HG03457 (cell line): ENCODE measurements around the gene DAPK2.

Experiments
- ATAC-seq: cut with Tn5 transposase; IDR thresholded peaks from one replicate; pipeline ENCODE4 v1.9.1; 2021; ENCODE audit warnings: moderate number of reproducible peaks; ENCODE audit not compliant: unreplicated experiment

Gene DAPK2

DNA sequence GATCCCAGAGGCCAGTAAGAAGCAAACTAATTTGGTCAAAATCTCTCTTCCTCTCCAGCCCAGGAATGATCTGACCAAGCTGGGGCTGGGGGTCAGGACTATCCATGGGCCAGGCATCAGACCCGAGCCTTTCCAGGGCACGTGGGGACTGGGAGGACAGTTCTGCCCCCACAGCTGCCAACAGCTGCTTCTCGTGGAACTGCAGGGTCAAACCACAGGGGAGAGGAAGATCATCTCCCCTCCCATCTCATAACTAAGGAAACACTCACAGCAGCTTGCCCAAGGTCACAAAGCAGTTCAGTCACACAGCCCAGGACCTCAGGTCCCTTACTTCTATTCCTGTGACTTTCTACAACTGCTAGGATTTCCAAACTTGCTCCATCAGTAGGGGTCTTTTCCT is 47.1 kb downstream of the DAPK2 start:
- ATAC-seq, result no peak

DNA sequence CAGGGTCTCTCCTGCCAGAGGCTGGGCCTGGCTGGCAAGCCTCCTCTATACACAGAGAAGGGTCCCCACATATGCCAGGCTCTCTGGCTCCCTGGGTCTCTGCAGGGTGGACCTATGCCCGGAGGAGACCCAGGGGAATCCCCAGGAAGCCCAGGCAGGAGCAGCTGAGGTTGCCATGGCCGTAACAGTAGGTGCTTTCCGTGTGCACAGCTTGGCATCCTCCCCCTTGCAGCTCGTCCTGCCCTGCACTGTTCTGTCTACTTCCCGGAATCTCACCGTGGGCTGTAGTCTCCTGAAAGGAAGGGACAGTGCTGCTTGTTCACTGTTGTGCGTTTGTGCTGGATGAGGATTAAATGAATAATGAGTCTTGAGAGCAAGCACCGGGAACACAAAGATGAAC is 47.8 kb downstream of the DAPK2 start:
- ATAC-seq, result no peak

DNA sequence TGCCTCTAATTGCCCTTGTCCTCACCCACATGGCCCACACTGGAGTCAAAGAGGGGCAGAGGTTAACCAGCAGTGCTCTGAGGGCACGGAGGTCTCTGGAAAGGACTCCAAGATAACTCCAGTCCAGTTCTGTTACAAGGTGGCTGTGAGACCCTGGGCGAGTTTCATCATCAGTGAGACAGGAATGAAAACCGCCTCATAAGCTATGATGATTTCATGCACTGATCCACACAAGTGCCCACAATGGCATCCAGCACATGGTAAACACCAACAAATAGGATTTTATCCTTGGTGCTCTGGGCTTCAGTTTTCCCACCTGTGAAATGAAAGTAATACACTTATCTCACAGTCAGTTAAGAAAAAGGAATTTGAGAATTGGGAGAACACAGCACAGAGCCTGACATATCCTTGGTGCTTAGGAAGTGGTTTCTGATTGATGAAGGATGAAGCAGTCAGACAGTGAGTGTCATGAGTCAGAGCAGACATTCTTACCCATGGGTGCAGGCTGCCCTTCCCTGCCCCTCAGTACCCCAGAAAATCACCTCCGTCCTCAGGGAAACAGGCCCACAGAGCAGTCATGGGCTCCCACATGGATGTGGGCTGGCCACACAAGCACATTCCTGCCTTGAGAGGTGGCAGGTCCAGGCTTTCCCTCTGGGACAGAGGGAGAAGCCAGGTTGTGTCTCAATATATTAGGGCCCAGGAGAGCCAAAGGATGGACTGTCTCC is 48.4 kb downstream of the DAPK2 start:
- no peak for ATAC-seq

DNA sequence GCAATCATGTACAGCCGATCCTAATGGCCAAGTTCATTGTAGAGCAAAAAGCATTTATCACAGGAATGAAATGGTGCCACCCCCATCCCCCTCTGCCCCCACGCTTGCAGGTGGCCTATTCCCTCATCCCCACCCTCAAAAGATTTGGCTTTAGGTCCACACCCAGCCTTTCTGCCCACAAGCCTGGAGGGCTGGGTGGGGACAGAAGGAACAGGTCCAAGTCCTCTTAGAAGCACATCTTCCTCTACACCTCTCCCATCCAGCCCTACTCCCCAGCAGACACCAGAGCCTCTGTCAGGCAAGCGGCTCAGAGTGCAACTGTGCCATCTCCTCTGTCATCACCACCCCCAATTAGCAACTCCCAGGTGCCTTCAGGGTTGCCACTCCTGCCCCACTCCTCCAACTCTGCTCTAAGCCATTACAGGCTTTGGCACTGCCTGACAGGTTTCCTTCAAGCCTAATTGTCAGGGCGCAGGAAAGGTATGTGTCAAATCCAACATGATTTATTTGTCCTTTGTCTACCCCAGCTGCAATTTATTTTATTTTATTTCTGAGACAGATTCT is 49.4 kb downstream of the DAPK2 start:
- no peak for ATAC-seq

DNA sequence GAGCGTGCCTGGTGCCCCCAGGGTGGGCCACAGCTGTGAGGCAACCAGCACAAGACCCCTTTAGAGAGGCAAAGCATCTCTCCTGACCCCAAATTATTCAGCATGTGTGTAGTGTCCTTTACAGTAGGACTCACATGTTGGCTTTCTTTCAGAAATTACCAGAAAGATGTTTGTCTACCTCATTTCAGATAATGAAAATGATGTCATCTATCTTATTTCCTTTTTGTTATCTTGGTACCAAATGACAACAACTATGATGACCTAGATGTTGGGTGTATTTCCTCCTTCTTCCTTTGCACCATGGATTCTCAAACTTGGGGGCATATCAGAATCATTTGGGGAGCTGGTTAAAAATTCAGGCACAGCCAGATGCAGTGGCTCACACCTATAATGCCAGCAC is 50.5 kb downstream of the DAPK2 start:
- no peak for ATAC-seq

DNA sequence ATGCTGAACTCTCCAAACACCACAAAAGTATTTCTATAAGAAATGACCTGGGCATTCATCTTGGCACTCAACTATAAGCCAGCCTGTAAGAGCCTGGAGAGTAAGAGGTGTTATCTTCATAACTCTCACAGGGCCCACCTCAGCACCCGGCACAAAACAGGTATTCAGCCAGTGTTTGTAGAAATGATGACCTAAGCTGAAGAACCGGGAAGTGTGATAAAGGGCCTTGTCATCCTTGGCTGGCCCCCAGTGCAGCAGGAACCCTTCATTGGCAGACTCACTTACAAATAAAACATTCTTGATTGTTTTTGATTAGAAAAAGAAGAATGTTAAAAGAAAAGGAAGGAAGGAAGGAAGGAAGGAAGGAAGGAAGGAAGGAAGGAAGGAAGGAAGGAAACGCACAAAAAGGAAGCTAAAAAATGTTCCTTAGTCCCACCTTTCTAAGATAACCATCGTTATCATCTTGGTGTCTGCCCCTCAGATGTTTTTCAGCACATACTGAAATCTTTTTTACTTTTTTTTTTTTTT is 52.1 kb downstream of the DAPK2 start:
- no peak for ATAC-seq

DNA sequence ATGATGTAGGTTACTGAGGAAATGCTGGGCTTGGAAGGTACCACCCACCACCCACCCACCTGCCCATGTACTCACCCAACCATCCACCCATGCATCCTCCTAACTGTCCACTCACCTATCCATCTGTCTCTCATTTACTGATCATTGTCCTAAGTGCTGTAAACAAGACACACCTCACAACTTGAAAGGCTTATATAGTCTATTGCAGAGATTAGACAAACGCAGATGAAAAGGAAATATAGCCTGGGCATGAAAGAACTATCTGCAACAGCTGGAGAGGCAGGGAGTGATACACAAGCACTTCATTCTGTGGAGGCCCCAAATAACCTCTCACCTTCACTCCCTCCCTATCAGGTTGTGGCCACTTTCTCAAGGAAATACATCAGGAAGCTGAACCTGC is 54.0 kb downstream of the DAPK2 start:
- no peak for ATAC-seq

DNA sequence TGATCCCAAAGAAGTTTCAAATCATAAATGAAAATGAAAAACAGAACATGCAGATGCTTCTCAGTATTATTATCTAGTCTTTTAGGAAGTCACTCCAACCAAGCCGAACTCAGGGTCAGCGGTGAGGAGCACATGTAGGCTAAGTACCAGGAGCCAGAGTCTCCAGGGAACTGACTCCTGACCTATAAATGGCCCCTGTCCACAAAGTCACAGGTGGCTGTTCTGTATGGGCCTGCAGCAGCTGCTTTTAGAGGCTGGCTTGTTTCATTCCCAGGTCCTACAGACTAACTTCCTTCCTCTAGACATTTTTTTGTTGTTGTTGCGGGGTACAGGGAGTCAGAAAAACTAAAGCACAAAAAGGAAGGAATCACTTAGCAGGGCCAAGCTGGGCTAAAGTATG is 54.6 kb downstream of the DAPK2 start:
- ATAC-seq, result no peak

DNA sequence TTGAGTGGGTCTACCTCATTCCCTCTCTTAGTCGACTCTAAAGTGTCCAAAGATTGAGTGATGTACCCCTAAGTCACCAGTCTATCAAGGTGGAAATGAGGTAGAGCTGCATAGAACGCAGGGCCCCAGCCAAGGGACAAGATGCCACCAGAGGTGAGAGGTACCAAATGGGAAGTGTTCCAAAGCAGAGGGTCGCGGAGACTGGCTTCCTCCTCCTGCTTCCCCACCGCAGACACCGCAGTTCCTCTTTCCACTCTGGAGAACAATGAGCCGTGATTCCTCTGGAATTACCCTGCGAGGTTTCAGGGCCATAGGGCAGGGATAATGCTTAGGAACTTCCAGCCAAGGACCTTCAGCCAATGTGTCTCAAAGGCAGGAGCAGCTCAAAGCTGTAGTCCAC is 55.8 kb downstream of the DAPK2 start:
- no peak for ATAC-seq

DNA sequence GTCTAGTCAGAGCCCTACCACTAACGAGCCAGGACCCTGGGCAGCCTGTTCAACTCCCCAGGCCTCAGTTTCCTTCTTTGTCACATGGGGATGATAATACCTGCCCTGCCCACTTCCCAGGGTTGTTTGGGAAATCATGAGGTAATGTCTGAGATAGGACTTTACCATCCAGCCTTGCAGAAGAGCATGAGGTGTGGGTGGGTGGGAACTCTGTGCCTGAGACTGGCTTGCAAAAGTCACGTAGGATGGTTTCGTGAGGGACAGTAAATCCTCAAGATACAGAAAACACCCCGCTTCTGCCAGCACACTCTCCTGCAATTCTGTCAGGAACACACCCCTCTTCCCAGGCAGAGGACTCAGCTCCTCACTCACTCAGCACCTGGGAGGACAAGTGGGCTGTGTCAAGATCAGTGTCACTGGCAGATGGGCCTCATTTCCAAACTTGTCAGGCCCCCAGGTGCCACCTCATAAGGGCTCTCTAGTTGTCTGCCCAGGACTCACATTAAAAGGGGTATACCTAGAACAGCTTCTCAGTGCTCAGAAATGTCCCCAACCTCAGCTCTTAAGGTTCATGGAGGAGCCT is 58.4 kb downstream of the DAPK2 start:
- no peak for ATAC-seq

DNA sequence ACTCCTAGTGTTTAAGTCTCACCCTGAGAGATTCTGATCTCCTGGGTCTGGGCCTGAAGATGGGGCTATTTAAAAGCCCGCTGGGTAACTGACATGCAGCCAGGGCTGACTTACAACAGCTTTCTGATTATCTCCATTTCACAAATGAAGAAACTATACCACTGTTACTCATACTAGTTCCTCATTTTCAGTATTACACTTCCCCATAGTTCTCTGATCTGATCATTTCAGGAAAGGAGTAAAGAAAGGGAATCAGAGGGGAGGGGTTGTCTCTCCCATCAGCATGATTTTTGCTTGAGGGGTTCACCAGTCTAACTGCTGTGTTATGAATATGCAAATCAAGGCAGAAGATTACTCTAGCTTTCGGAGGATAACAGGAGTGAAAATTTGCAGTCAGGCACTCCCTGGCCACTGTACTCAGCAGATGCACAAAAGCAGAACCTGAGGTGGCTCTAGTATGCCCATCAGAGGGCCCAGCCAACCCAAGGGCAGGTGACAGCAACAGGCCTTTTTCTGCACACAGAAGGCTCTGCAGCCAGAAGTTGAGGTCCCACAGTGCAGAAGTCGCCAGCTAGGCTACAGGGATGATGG is 59.4 kb downstream of the DAPK2 start:
- peak; percentile 49 for ATAC-seq

DNA sequence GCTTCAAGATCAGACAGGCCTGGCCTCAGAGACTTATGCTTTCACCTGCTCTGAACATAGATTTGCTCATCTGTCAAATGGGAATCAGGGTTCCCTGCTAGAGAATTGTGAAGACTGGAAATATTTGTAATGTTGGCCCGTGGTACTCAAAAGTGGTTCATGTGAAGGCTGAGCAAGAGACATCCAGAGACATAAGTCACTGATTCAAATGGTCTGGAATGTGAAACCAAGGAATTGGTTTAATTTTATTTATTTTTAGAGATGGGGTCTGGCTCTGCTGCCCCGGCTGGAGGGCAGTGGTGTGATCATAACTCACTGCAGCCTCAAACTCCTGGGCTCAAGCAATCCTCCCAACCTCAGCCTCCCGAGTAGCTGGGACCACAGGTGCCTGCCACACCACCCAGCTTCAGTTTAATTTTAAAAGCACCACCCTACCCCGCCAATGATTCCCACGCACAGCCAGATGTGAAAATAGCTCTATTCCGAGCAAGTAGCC is 60.1 kb downstream of the DAPK2 start:
- ATAC-seq, result no peak

DNA sequence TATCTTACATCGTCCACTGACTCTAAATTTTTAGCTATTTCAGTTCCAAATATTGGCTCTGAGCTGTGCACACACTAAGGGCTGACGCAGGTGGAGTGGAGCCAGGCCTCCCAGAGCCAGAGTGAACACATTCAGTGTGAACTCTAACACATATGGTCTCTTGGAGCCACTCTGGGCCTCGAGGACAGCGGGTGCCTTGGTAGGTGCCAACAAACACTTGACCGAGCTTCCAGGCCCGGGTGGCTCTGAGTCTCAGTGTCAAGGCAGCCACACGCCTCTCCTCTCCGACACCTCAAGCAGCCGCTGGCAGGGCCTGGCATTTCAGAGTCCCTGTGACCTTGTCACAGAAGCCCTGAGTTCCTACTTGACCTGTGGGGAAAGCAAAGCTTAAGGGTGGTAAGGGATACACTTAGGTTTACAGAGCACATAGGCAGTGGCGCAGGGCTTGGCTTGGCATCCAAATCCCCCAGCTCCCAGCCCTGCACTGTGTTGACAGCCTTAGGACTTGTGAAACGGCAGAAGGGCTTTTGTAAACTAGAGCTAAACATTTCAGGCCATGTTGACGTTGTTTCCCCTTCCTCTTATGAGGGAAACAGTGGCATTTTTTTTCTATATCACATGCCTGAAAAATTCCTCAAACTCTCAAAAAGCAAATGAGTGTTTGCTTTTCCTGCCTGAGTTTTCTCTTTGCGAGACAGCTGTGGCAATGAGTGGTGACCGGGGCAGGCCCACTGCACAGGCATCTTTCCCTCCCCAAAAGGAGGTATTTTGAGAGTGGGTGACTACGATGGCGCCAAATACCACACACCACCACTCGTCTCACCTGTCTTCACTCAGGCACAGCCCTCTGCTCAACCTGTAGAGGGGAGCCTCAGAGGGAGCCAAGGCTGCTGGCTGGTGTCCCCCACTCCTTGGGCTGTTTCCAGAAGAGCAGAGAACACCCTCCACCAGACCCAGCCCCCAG is 60.8 kb downstream of the DAPK2 start:
- ATAC-seq, result no peak

DNA sequence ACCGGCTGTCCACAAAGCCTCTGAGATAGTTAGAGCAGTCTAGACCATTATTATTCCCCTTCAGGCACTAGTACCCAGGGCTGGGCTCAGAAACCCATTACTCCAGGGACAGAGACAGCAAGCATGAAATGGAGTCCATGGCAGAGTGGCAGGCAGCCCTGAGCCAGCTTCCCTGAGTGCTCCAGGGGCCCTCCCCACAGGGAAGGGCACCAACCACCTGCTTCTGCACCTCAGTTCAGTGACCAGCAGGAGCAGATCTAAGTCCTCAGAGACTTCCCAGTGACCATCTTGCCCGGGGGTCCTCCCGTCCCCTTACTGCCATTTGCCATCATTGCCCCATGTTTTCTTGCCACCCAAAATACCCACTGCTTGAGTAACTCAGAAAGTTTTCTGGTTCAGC is 62.0 kb downstream of the DAPK2 start:
- ATAC-seq, result no peak

DNA sequence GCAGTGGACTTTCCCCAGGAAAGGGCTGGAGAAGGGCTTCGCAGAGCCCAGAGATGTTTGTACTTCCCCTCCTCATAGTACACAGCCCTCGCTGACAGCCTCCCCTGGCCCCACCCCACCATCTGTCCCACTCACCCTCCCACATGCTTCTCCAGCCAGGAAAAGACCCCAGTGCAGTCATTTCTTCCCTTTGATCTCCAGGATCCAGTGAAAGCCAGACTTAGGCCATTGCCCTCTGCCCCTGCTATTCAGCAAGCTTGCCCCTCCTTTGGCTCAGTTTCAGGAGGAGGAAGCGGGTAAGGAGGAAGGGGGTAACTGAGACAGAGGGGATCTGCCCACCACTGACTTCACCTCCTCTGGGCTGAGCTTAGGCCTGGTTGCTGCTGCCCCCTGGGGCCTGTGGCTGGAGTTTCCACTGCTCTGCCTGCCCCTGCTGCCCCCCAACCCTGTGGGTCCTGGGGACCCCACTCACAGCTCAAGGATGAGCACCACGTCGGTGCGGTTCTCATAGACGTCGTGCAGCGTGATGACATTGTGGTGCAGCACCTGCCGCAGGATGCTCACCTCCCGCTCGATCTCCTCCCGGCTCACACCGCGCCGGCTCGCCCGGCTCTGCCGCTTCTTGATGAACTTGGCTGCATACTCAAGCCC is 63.1 kb downstream of the DAPK2 start:
- no peak for ATAC-seq

DNA sequence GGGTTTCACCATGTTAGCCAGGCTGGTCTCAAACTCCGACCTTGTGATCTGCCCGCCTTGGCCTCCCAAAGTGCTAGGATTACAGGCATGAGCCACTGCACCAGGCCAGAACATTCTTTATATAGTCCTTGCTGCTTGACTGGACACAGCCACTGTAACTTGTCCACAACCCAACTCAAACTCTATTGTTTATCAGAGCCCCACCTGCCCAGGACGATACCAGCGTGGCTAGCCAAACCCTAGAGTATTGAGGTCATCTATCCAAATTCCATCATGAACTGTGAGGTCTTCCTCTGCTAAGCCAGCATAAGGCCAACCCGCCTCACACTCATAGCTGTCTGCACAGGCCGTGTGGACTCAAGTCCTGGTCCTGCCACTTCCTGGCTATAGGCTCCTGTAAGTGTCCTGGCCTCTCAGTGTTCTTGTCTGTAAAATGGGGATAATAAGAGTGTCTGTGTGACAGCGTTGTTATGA is 63.9 kb downstream of the DAPK2 start:
- ATAC-seq, result no peak

DNA sequence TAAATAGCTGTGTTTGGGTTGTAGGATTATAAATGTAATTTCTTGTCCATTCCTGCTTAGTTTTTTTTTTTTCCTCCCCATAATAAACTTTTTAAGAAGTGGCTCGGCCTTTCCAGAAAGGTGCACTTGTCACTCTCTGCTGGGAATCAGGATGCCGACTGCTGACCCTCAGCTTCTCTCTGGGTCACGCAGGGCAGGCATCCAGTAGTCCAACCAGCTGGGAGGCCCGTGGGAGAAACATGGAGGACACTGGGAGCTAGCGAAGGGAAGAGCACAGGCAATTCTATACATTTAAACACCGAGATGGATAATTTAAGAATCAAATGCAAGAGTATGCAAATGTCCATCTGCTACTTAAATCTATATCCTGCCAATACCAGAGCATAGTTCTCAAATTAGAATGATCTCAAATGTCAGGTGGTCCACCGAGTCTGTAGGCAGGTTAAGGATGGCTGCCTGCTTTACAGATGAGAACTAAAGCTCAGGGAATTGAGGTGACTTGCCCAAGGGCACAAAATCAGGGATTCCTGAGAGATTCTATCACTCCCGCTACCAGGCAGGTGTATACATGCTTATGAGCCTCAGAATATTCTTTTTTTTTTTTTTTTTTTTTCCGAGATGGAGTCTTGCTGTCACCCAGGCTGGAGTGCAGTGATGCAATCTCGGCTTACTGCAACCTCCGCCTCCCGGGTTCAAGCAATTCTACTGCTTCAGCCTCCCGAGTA is 64.5 kb downstream of the DAPK2 start:
- ATAC-seq, result no peak

DNA sequence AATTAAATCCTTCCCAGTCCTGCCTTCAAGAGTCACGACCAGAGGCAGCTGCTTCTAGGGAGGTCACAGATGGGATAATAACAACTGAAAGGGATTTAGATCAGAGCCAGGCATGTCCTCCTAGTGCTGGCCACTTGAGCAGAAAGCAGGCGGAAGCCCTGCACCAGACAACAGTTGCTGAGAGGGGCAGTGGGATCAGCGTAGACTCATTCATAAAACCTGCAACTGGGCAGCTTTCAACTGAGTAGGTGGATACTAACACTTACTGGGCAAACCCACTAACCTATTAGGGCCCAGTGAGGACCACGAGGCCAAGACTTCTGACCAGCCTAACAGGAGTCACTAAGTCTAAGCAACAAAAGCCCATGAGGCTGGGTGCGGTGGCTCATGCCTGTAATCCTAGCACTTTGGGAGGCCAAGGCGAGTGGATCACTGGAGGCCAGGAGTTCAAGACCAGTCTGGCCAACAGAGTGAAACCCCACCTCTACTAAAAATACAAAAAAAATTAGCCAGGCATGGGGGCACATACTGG is 67.0 kb downstream of the DAPK2 start:
- no peak for ATAC-seq
